Stimulated activated CD4-positive, alpha-beta T cell treated with anti-CD3 and anti-CD28 coated beads, Interleukin-1b, Interleukin-23, amount 100 ng/mL, for 24 hours (primary cell): ENCODE measurements around the gene FRRS1.

Source experiments
- DNase-seq, 4 experiments: peaks; one replicate each; pipeline ENCODE4 v3.0.0-alpha.2; 2020; ENCODE audit warnings: low read depth in 4 of 4, low spot score in 1 of 4

FRRS1 gene

GRCh38 chr1:99681583-99681982 lies 84.9 kb downstream of the FRRS1 start:
- DNase-seq, result no peak

DNA sequence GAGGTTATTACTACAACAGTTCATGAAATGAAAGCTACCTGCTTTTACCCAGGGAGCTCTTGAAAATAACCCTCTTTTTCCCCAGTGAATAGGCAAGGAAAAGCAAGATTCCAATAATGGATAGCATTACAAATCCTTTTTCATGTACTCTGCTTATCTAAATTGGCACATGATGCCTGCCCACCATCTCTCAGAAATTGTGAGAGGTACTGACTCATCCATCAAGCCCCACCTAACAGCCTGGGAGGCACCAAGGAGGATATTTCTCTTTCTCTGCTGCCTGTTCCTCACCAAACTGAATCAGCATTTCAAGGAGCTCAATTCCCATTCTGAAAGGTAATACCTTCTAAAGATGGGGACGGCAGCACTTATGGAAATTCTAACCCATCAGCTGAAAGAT lies 86.2 kb downstream of the FRRS1 start:
- no peak for DNase-seq

GRCh38 chr1:99677416-99677815 lies 89.0 kb downstream of the FRRS1 start:
- DNase-seq, result no peak

DNA sequence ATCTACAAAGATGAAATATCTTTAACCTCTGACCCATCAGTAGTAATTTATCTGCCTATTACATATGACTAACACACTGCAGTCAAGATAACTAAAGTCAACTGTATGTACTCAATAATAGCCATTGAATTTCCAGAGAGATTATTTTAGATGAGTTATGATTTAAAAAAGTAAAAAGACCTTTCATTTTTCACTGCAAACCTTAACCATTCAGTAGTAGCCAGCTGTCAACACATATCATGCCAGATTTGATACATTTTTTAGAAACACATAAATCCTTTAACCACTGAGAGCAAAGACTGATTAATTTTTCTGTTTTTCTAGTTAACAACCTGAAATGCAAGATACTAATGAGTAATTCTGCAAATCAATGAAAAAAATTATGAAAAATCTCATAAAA lies 89.6 kb downstream of the FRRS1 start:
- DNase-seq, result no peak

GRCh38 chr1:99675994-99676393 lies 90.4 kb downstream of the FRRS1 start:
- DNase-seq, result no peak

- DNase-seq, result no peak
These were observed 91.1 kb downstream of the FRRS1 start for GRCh38 chr1:99675292-99675691.

DNA sequence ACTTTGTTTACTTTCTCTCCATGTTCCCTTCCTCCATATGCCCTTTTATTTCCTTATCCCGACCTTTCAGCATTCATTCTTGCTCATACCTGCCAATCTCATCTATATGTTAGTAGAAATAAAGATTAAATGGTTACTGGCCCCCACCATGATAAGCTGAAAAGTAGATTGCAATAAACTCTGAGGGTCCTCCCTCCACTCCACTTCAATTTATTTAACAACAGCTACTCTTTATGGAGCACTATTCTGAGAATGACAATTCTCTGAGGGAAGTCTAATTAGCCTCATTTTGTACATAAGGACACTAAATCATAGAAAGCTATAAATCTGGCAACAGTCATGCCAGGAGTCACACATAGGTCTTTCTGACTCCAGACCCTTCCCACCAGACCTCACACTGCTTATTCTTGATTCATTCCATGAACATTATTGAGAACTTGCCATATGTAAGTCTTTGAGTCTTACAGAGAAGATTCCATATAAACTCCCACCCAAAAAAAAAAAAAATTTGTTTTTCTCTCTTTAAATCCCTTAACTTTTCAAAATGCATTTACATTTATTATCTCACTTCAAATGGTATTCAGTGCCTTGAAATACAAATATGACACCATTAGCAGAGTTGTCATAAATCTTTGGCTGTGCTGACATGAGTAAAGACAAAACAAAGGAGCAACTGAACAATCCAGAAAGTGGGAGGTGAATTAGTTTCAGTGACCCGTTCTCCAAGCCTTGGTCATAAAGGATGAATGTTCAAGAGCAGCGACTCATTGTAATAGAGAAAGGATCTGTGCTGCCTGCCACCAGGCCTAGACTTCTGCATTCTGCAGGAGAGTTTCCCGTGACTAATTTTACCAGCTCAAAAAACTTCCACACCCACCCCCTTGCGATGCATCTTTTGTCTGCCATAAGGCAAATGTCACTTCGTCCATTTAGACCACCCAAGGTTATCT lies 92.0 kb downstream of the FRRS1 start:
- no peak for DNase-seq

DNA sequence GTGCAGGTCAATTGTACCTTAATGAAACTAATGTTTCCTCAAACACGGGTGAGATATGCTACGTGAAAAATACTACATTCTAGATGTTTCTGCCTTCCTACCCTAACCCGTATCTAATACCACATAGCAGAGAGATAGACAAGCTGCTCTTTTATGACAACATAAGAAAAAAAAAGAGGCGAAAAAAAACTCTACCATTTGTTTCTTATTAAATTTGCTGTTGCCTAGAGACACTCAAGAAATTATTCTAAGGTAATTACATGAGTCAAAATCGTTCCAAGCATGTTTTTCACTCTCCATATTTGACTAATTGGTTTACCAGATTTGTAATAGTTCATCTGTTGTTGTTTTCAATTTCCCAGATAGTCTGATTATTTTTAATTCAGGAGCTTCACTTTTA lies 93.1 kb downstream of the FRRS1 start:
- DNase-seq, result no peak

GRCh38 chr1:99672530-99673213 lies 93.8 kb downstream of the FRRS1 start:
- no peak for DNase-seq

GRCh38 chr1:99672038-99672437 lies 94.4 kb downstream of the FRRS1 start:
- DNase-seq, result no peak

- no peak for DNase-seq
These were observed 95.9 kb downstream of the FRRS1 start for GRCh38 chr1:99670583-99670982.

- DNase-seq, result no peak
These were observed 96.6 kb downstream of the FRRS1 start for GRCh38 chr1:99669821-99670220.

DNA sequence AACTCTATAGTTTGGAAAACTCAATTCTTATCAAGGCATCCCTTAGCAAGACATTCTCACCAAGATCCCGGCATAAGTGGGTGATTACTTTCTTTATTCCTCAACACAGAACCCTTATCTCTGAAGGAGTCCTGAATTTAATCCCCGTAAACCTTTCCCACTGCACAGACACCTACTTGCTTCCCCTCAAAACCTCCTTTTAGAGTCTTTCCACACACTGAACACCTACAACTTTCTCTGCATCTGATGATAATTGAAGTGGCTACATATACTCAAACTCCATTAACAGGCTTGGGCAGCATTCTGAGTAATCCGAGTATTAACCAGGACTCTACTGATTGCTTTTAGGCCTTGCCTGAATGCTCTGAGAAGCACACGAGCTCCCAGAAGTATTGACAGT lies 97.1 kb downstream of the FRRS1 start:
- no peak for DNase-seq

GRCh38 chr1:99665212-99665611 lies 101.2 kb downstream of the FRRS1 start:
- DNase-seq, result no peak

- DNase-seq, result no peak
These were observed 102.9 kb downstream of the FRRS1 start for GRCh38 chr1:99663501-99663900.

GRCh38 chr1:99662539-99663080 lies 103.8 kb downstream of the FRRS1 start:
- no peak for DNase-seq

DNA sequence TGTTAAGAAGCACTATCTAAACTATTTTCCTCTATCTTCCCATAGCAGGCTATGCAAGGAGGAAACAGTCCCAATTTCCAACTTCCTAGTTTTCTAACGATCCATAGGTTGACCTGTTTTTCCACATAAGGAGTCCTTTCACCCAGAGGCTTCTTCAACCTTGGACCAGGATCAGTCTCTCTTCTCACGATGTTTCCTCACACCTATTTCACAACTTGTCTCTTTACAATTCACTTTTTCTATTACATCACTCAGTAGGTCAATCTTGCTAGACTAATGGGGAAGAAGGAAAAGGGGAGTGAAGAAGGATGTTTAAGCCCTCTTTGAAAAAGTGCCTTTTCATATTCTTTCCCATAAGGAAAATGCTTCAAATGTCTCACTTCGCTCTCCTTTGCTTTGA lies 104.7 kb downstream of the FRRS1 start:
- DNase-seq, result no peak

- DNase-seq, result no peak
These were observed 105.9 kb downstream of the FRRS1 start for GRCh38 chr1:99660496-99660895.

DNA sequence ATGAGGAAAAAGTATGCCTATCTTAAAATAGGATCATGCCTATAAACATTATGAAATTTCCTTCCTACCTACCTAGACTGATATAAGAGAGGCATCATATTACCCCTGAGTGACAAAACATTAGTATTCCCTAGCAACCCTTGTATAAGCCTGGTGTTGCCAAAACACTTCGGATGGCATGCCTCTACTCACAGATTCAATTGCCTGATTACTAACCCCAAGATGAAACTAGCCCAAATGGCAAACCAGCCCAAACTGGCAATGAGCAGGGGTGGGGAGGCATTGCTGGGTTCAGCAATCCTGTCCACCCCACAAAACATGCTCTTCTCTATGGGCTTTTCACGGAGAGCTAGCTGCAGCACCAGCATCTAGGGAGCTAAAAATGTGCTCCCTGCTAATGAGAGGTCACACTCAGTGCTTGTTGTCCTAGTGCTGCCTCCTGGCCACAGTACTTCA lies 106.7 kb downstream of the FRRS1 start:
- DNase-seq, result no peak
